Pulmonary artery endothelial cell (primary cell): Measurements from ENCODE around the gene NR4A2. TPM values are rescaled to one million over a fixed set of nuclear protein-coding genes. Genes with fewer than 3 reads are reported as not detected.
"Not testable (repeated sequence)": the region's sequence is repeated elsewhere in the genome, so short reads cannot be mapped to it uniquely, and the experiment has no call there.

Experiments
- DNase-seq: peaks from one replicate; pipeline ENCODE4 v3.0.0-alpha.2; 2011; ENCODE audit warnings: low read depth, low spot score
- total RNA-seq: library from RNA; depleted of rRNA; stranded (reverse); fragments of >200 nt; gene quantifications from 2 replicates; pipeline ENCODE4 v1.2.3, GENCODE V29; 2014

Gene NR4A2
- total RNA-seq, 1 donor from 2014 or later: 0.07 TPM

- no peak for DNase-seq
Measured at GRCh38 chr2:156321243-156321904, 11.1 kb downstream of the NR4A2 start.

GRCh38 chr2:156320486-156321098 is 11.9 kb downstream of the NR4A2 start:
- DNase-seq: no peak

GRCh38 chr2:156319811-156320485 is 12.6 kb downstream of the NR4A2 start:
- no peak for DNase-seq

- no peak for DNase-seq
Measured at GRCh38 chr2:156317631-156318030, 14.9 kb downstream of the NR4A2 start.

- DNase-seq: no peak
Measured at GRCh38 chr2:156311976-156312375, 20.5 kb downstream of the NR4A2 start.

- no peak for DNase-seq
Measured at GRCh38 chr2:156310773-156311172, 21.7 kb downstream of the NR4A2 start.

GRCh38 chr2:156309917-156310316 is 22.6 kb downstream of the NR4A2 start:
- DNase-seq: no peak

GRCh38 chr2:156309167-156309566 is 23.4 kb downstream of the NR4A2 start:
- DNase-seq: no peak

GRCh38 chr2:156306821-156307220 is 25.7 kb downstream of the NR4A2 start:
- DNase-seq: no peak

GRCh38 chr2:156305121-156305520 is 27.4 kb downstream of the NR4A2 start:
- no peak for DNase-seq

GRCh38 chr2:156300337-156300736 is 32.2 kb downstream of the NR4A2 start:
- DNase-seq: no peak

- no peak for DNase-seq
Measured at GRCh38 chr2:156294945-156295580, 37.5 kb downstream of the NR4A2 start.

GRCh38 chr2:156293382-156293781 is 39.1 kb downstream of the NR4A2 start:
- DNase-seq: not testable (repeated sequence)

- DNase-seq: no peak
Measured at GRCh38 chr2:156279446-156280150, 52.9 kb downstream of the NR4A2 start.

Other genes starting within 250 kb of the NR4A2 start
- 45.0 and 85.3 TPM in 2 replicates for gene GPD2, start 103.7 kb upstream of the NR4A2 start, total RNA-seq